GM18907 (cell line): ENCODE measurements around the gene ASB2.
A peak's percentile ranks its signal among the peaks of the same experiment; 100 is the strongest.

ENCODE experiments used
- ATAC-seq: cut with Tn5 transposase; IDR thresholded peaks from one replicate; pipeline ENCODE4 v1.9.1; 2021; ENCODE audit warnings: mild to moderate bottlenecking, moderate library complexity; ENCODE audit not compliant: unreplicated experiment

ASB2 gene

DNA sequence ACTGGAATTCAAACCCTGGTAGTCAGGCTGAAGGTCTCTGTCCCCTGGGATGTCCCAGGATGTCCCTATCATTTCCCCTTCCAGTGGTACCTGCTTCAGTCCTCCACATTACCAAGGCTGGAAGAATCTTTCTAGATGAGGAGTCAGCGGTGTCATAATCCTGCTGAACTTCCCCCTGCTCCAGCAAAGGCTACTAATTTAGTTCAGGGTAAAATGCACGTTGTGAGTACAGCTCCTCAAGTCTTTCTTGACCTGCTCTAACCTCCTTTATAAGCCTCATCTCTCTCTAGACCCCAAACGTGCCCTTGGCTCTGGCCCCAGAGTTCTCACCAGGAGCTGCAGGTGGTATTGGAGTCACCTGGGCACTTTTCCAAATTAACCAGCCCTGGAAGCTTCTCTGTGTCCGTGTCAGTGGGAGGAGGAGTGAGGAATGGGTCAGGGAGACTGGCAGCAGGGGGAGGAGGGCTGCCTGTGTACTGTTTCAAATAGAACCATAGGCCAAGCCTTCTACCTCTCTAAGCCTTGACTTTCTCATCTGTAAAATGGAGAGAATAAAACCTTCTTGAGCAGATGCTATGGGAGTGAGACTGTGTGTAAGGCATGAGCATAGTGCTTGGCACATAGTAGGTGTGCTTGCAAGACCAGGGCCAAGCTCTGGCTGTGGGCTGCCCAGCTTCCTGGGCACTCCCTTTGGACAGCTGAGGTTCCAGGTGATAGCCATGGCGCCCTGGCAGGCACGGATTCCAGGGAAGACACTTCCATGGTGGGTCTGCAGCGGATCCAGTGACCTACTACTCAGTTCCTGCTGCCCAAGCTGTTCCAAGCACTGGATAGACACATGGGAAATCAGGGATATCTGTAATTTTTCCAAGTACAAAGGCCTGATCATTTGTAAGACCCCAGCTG, 24.5 kb downstream of the ASB2 start:
- ATAC-seq, result no peak

DNA sequence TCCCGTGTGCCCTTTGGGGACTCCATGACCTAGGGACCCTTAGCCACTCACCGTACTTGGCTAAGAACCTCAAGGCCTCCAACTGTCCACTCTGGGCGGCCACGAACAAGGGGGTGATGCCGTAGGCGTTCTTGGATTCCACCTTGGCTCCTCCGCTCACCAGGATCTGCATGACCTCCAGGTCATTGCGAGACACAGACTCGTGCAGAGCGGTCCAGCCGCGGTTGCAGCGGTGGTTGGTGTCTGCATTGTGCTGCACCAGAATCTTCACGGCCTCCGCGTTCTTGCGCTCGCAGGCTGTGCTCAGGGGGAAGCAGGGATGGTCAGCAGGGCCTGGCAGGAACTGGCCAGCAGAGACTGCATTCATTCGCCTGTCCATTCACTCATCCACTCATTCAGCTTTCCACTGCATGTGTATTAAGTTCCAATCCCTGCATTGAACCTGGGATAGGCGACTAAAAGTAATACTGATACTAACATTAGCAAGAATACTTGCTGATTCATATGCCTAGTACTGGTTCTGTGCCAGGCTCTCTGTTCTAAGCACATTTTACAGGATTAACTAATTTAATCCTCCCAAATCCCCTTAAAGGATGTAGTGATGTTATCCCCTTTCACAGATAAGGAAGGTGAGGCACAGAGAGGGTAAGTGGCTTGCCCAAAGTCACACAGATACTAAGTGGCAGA, 25.3 kb downstream of the ASB2 start:
- no peak for ATAC-seq

DNA sequence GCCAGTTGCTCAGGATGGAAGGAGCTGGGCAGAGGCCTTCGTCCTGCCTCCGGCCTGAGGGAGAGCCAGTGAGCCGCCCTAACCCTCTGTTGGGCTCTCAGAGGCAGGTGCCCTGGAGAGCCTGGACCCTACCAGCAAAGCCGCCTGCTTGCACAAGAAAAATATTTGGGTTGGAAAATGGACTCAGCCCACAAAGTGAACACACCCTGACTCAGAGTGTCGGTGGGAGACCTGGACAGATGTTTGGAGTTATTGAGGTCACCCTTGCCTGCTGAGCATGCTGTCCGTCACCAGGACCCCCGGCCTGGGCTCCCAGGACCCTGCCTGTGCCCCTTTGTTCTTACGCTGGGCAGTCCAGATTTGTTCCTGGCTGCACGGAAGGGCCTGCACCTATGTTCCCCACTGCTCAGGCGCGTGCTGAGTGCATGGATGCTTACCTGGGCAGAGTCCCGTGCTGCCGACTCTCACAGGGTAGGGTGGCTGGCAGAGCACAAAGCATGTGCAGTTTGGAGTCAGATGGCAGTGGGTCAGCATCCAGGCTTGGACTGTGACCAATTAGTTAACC, 26.8 kb downstream of the ASB2 start:
- ATAC-seq, result no peak

DNA sequence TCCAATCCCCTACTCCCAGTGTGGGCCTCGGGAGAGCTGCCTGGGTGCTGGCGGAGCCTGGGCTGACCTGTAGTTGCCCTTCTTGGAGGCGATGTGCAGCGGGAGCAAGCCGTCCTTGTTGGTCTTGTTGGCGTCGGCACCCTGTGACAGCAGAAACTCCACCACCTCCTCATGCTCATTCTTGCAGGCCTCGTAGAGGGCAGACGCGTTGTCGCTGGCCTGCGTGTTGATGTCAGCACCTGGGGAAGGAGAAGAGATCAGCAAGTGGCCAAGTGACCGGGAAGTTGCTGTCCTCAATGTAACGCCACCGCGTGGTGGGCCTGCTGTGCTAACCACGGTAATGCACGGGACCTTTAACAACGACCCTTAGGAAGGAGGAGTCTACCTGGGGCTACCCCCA, 29.1 kb downstream of the ASB2 start:
- ATAC-seq, result no peak

DNA sequence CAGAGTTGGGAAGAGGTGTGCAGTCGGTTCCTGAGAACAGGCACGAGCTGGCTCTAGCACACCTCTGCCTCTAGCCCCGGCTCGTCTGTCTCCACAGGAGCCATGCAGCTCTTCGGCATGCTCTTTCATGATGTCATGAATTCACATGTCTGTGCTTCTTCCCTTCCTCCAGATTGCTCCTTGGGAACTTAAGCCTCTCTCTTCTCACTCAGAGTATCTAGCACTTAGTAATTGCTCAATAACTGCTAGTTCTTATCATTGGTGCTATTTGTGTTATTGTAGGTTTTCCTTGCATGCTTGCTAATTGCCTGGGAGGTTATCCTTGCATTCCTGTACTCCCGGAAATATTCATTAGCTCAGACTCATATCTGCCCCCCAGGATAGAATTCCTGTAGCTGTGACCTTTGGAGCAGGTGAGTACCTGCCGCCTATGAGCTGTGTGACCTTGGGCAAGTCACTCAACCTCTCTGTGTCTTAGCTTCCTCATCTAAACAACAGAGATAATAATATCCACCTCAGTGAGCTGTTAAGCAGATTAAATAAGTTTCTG, 29.8 kb downstream of the ASB2 start:
- no peak for ATAC-seq

DNA sequence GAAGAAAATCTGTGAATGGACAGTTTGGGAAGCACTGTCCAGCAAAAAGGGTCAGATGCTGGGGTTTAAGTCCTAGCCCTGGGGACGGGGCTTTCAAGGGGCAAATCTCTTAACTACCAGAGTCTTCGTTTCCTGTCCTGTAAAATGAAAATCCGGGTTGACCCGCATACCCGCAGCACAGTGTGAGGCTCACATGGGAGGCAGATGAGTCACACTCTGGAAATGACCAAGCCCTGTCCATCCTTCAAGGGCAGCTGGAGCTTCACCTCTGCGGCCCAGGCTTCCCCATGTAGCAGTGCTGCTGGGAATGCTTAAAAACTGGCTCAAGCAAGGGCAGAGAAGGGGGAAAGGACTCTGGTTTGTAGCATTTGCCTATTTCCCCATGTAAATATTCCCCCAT, 30.3 kb downstream of the ASB2 start:
- no peak for ATAC-seq

DNA sequence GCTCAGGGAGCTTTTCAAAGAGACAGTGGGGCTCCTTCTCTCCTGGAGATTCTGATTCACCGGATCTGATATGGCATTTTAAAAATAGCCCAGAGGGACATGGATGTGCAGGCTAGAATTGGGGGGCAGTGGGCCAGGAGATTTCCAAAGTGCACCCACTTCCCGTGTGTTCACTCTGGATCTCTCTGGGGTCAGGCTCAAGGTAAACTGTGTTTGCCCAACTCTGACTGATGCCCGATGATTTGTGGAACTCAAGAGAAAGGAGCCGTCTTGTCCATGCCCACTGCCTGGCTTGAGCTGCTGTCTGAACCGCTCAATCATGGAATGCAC, 31.3 kb downstream of the ASB2 start:
- no peak for ATAC-seq

DNA sequence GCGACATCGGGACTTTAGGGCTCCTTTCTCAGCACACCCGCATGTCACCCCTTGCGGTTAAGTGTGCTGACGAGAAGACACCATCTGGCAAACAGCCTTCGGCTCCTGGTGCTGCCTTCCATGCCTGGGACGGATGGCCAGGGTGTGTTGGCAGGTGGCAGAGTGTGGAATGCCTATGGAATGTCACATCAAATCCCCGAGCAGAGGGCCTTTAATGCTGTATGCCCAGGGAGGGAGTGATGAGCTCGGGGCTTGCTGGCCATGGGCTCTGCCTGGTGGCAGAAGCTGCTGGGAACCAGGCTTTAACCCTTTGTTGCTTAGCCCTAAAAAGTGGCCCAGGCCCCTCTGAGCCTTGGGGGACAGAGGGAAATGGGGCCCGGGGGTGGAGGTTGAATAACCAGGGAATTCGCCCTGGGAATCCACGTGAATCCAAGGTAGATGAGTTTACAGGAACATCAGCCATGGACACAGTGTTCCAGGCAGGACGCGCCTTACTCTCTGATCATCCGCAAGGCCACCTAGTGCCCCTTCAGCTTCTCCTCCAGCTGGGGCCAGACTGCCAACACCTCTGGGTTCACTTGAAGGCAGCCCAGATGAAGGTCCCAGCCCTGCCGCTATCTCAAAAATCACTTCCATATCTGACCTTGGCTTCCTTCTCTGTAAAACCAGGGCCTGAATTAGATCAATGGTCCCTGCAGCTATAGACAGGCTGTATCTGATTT, 31.9 kb downstream of the ASB2 start:
- no peak for ATAC-seq

DNA sequence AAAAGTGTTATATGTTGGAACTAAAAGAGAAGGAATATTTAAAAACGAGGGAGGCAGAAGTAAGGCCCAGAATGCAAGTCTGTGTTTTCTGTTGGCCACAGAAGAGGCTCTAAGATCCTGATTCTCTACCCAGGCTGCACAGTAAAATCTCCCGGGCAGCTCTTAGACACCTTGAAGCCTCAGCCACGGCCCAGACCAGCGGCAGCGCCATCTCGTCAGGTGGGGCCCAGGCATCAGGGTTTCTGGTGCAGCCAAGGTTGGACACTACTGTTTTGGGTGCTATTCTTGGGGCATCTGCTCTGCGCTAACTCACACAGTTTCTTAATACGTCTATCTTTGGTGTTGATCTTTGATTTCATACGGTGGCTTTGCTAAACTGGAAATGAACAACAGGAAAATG, 32.4 kb downstream of the ASB2 start:
- ATAC-seq, result no peak

DNA sequence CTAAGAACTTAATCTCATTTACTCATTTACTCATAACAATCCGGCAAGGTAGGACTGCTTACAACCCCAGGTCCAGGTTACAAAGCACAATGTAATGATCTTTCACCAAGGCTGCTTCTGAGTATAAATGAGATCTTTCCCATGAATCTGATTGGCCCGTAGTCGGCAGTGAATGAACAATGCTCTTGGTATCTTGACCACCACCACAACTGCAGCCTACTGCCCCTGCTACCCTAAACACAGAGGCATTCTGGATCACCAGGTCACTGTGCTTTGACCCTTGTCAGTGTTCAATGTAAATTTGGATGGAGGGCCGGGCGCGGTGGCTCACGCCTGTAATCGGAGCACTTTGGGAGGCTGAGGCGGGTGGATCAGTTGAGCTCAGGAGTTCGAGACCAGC, 33.3 kb downstream of the ASB2 start:
- no peak for ATAC-seq

DNA sequence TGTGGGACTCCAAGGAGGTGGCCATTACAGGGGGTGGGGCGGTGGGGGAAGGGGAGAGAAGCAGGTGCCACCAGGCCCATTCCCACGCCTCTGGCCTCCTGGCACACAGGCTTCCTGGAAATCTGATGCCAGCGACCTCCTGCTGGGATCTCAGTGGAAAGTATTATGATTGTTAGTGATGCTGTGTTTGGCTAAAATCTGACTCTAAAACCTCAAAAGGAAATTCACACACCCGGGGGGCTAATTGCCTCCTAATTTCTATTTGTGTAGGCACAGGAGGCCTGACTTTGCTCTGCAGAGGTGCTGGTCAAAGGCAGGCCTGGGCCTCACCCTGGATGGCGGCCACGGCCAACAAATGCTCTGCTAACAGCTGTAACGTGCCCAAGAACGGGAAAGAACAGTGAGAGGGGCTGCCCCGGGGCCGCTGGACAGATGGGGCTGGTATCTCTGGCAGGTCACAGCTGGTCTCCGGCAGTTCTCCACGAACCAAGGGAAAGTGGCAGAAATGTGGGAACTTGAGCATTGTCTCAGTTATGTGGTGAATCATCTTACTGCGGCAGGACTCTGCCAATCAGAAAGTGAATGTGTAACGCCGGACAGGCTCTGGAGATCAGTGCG, 35.0 kb downstream of the ASB2 start:
- no peak for ATAC-seq

DNA sequence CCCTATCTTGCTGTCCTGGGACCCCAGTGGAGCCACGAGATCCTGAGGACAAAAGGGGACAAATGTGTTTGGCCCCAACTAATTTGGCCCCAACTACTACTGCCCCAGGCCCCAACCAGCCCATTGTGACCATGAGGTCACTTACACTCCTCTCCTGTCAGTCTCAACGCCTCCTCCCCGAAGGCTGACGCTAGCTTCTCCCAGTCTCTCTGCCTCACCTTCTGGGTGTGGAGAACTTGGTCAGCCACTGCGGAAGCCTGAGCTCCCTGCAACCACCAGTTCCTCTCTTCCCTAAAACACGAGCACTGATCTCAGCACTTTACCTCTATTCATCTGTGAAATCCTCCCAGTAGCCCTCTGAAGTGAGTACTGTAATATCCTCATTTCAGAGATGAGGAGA, 35.9 kb downstream of the ASB2 start:
- no peak for ATAC-seq

DNA sequence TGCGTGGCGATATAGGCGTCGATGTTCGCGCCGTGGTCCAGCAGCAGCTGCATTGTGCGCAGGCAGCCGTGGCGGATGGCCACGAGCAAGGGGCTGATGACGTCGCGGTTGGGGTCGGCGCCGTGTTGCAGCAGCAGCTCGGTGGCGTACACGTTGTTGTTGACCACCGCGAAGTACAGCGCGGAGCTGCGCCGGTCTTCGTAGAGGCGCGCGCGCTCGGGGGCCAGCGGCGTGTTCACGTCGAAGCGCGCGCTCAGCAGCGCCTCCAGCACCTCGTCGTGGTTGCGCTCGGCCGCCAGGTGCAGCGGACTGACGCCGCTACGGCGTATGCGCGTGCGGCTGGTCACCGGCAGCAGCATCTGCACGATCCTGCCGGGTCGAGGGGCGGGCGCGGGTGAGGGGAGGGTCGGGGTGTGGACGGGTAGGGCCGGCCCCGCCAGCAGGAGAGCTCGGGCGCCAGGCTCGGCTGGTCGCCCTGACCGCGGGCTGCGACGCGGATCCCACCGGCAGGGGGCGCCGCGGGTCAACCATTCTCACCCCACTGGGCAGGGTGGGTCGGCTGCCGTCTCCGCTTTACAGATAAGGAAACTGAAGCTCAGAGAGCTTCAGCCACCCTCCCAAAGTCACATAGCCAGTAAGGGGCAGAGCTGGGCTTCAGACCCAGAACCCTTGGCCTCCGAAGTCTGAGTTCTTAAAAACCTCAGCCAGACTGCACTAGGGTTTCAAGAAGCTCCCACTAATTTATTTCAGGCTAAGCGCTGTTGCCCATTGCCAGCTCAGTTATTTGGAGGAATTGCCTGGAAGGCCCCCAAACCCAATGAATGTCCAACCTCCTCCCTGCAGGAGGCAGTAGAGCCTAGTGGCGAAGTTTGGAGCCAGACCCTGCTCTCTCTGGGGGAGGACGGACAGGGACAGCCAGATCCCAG, 36.8 kb downstream of the ASB2 start:
- ATAC-seq, result peak; percentile 91

DNA sequence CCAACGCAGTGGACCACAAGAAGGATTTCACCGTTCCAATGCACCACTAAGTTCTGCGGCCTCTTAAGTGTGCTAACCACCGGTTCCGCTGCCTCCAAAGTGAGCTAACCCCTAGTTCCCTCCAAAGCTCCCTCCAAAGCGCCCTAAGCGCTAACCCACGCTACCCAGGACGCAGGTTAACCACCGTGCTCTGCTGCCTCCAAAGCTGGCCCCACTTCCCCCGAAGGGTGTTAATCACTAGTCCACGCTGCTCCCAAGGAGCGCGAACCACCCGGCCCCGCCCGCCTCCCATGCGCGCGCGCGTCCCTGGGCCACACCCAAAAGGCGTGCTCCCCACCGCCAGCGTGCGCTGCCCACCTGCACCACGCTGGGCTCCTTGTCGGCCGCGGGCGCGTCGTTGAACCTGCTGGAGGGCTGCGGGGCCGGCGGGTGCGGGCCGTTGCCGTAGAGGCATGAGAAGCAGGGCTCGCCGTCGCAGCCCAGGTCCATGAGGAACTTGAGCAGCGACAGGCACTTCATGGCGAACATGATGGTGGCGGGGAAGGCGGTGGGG, 37.5 kb downstream of the ASB2 start:
- ATAC-seq, result no peak

DNA sequence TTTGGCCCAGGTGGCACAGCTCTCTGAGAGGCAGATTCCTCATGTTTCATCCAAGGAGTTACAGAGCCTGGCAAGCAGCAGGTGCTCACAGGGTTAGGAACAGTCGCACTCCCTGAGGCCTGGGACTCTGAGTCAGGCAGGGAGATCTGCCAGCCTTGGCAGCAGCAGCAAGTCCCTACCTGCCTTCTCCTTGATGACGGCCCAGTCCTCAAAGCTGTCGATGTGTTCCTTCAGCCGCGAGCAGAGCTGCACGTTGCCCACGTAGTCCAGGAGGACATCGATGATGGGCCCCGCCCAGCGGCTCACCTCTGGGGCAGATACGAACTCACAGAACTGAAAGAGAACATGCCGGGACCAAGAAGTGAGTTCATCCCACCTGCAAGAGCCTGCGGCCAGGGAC, 38.9 kb downstream of the ASB2 start:
- no peak for ATAC-seq

DNA sequence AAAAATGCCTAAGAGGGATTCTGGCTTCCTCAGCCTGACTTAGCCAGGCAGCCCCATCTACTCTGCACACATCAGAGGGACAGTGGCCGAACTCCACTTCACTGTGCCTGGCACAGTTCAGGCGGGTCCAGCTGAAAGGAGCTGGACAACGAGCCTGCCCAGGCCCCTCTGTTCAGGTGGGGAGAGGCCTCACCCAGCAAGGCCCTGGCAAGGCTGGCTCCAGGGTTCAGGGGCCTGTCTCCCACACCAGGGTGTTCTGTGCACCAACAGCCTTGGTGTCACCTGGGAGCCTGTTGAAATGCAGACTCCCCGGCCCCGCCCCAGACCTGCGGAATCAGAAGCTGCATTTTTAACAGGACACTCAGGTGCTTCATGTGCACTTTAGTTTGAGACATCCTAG, 39.4 kb downstream of the ASB2 start:
- ATAC-seq, result no peak

DNA sequence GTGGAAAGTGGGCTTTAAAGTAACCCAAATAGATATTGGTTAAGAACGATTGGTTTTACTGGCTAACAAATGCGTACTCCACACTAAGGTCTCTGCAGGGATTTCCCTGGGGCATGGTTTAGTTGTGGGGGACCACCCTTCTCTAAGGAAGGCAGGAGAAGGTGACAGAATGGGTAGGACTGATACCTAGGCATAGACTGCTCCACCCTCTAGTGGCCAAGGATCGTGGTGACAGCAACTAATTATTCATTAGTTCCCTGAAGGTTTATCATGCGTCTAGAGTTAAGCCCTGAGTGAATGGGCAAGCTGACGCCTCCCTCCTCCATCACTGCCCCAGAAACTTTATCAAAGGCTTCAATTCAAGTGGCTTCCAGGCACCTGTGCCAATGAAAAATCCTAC, 40.1 kb downstream of the ASB2 start:
- peak; percentile 42 for ATAC-seq

DNA sequence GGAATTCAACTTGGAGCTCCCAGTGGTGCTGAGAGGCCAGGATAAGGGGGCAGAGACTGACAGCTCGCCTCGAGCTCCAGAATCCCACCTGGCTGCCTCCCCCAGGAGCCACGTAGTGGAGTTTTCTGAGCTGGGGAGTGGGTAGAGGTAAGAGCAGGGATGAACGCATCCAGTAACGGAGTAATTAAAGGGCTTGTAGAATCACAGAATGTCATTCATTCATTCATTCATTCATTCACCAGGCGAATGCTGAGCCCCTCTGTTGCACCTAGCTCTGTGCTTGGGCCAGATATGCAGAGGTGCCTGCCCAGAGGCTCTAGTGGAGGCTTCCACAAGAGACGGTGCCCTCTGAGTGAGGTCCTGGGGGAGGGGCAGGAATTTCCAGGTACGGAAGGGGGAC, 41.2 kb downstream of the ASB2 start:
- no peak for ATAC-seq

DNA sequence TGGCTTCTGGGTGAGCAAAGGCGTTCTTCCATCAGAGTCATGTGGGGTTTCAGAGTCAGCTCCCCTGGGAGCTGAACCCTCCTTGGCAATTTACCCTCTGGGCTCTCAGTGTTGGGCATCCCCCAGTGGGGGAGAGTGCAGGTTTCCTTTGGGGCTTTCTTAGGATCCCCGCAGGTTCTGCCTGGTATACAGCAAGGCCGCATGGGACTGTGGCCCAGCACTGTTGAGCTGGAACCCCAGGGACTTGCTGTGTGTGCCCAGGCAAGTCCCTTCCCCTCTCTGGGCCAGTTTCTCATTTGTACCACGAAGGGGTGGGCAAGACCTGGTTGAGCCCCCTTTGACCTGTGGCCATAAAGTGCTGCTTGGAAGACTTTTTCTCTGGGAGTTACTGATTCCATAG, 43.7 kb downstream of the ASB2 start:
- no peak for ATAC-seq

DNA sequence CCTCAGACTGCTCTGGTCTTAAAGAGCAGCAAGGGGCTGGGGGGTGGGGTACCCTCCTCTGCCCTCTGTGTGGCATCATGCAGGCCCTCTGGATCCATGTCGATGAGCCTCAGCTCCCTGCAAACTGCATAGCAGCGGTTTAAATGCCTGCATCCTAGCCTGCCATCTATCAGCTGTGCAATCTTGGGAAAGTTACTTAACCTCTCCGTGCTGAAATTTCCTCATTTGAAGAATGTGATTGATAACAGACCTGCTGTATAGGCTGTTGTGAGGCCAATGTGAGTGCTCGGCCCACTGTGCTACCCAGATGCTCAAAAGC, 45.4 kb downstream of the ASB2 start:
- no peak for ATAC-seq
